HepG2 (cell line): ENCODE results near the gene PIGN. TPM values are rescaled to one million over a fixed set of nuclear protein-coding genes. Genes with fewer than 3 reads are reported as not detected.
A peak's percentile ranks its signal among the peaks of the same experiment; 100 is the strongest.

ENCODE experiments used
- ARID4A ChIP-seq: sonication (generic); formaldehyde crosslinking; IDR thresholded peaks from 2 replicates; pipeline ENCODE4 v1.5.0; 2020; ENCODE audit warnings: mild to moderate bottlenecking, missing genetic modification reagents, borderline replicate concordance
- GABPB1 ChIP-seq: IDR thresholded peaks from 2 replicates; pipeline ENCODE4 v1.6.1; 2016; ENCODE audit warnings: mild to moderate bottlenecking, missing genetic modification reagents, moderate library complexity, missing compliant biosample characterization
- PAWR ChIP-seq: sonication (generic); formaldehyde crosslinking; IDR thresholded peaks from 2 replicates; pipeline ENCODE4 v1.4.0; 2020; ENCODE audit warnings: missing genetic modification reagents, mild to moderate bottlenecking, borderline replicate concordance
- ZNF143 ChIP-seq: sonication (generic); formaldehyde crosslinking; IDR thresholded peaks from 2 replicates; pipeline ENCODE4 v1.4.0; 2020; ENCODE audit warnings: missing genetic modification reagents
- ZNF318 ChIP-seq: sonication (generic); formaldehyde crosslinking; IDR thresholded peaks from 2 replicates; pipeline ENCODE4 v1.4.0; 2020; ENCODE audit warnings: mild to moderate bottlenecking, missing genetic modification reagents
- polyA plus RNA-seq, 8 experiments: library from polyadenylated mRNA; depleted of rRNA in 3 of 8; stranded (reverse) in 7 of 8; unstranded in 1 of 8; fragments of >200 nt; fragmentation: Illumina TruSeq in 4 of 8; extraction: Trizol in 4 of 8; gene quantifications; 2 replicates each; pipeline versions ENCODE4 v1.2.1 to v1.2.3, GENCODE V29; 2011 to 2016; ENCODE audit warnings: low read depth in 4 of 8, missing spikeins in 1 of 8, mixed read lengths in 1 of 8; ENCODE audit not compliant: insufficient read depth in 1 of 8
- total RNA-seq, 5 experiments: library from RNA; depleted of rRNA; stranded (reverse); fragments of >200 nt; fragmentation: Illumina TruSeq; extraction: Trizol; gene quantifications; 2 replicates each; pipeline ENCODE4 v1.2.3, GENCODE V29; 2016; ENCODE audit warnings: low read depth in 1 of 5
- TF ChIP-seq, protein P1 (sequence below): sonication (generic); formaldehyde crosslinking; IDR thresholded peaks from 2 replicates; pipeline ENCODE4 v1.4.0; 2020; ENCODE audit warnings: missing genetic modification reagents, mild to moderate bottlenecking, borderline replicate concordance

PIGN gene
- total and polyA plus RNA-seq, 2 of the 13 experiments (the other 11 are each of a cell fraction or from before 2014, with no cell fraction given) = 15.5 to 33.6 TPM

DNA sequence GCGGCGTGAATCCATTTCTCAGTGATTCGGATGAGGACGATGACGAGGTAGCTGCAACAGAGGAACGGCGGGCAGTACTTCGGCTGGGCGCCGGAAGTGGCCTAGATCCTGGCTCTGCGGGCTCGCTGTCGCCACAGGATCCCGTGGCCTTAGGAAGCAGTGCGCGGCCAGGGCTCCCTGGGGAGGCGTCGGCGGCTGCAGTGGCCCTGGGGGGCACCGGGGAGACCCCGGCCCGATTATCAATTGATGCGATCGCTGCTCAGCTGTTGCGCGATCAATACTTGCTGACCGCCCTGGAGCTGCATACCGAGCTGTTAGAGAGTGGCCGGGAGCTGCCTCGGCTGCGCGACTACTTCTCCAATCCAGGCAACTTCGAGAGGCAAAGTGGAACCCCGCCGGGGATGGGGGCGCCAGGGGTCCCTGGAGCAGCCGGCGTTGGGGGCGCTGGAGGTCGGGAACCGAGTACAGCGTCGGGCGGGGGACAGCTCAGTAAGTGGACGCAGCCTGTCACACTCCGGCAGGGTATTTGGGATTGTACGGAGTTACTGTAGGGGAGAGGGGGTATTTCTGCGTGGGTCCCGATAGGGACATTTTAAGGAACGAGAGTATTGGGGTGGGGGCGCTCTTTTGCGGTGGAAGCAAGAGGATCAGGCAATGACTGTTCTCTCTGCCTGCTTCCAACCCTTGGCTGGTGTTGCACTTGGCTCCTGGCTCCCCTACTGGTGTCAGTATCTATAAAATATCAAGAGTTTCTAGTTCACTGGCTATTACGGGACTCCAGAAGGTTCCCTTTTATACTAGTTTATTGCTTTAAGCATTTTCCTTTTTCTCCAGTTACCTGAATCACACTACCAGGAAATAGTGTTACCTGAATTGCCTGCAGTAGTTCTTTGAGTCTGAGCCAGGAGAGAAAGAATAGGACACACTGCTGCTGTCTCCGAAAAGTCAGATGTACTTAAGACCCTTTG is 971 bp upstream of the PIGN start (continued):
- TF ChIP-seq ZNF318 (CRISPR knock-in tag) (no peak), PAWR (no peak), ZNF143 (CRISPR knock-in tag) (no peak; the same call in 1 of the 2 replicates), GABPB1 (CRISPR knock-in tag) (peak; percentile 76; the same call in 1 of the 2 replicates), ARID4A (CRISPR knock-in tag) (peak; percentile 8)
- TF ChIP-seq, protein P1, sequence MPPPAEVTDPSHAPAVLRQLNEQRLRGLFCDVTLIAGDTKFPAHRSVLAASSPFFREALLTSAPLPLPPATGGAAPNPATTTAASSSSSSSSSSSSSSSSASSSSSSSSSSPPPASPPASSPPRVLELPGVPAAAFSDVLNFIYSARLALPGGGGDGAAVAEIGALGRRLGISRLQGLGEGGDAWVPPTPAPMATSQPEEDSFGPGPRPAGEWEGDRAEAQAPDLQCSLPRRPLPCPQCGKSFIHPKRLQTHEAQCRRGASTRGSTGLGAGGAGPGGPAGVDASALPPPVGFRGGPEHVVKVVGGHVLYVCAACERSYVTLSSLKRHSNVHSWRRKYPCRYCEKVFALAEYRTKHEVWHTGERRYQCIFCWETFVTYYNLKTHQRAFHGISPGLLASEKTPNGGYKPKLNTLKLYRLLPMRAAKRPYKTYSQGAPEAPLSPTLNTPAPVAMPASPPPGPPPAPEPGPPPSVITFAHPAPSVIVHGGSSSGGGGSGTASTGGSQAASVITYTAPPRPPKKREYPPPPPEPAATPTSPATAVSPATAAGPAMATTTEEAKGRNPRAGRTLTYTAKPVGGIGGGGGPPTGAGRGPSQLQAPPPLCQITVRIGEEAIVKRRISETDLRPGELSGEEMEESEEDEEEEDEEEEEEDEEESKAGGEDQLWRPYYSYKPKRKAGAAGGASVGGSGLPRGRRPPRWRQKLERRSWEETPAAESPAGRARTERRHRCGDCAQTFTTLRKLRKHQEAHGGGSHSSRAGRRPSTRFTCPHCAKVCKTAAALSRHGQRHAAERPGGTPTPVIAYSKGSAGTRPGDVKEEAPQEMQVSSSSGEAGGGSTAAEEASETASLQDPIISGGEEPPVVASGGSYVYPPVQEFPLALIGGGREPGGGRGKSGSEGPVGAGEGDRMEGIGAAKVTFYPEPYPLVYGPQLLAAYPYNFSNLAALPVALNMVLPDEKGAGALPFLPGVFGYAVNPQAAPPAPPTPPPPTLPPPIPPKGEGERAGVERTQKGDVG = no peak
